NCI-H2081 treated with DMSO at 0.1 percent for 48 hours (cell line): Measurements from ENCODE around the gene RTL10.

Experiments used
- DNase-seq: peaks from one replicate; lab custom pipeline; 2025; lab: John Stamatoyannopoulos, UW

The RTL10 gene

DNA sequence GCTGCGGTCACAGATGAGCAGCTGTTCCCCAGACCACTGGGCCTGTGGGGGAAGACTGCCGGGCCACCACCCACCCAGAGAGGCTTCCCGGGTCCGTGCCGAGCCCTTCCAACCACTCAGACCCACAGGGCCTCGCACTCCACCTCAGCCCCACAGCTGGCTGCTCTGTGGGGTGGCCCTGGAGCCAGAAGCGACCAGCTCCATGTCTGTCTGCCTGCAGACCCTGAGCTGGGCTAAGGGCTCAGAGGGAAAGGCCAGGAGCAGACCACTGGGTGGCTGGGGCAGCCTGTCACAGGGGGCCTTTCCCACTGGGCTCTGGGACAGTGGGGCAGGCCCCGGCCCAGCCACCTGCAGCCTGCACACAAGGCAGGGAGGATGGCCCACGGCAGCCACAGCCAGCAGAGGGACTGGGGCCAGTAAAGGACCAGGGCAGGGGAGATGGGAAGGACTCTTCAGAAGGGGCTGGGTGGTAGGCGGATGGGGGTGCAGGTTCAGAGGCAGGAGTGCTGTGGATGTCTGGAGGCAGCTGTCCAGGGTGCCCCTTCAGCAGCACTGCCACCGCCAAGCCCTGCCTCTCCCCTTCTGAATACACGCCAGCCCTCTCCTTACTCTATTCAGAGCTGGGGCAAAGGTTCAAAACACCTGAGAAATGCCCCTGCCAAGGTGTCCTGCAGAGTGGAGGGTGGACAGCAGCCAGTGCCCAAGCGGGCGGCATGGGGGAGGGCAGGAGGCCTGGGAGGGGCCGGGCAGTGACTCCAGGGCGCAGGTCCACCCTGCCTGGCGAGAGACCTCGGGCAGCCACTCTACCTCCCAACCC lies 32.2 kb downstream of the RTL10 start:
- DNase-seq: no peak

GRCh38 chr22:19821523-19822300 lies 33.0 kb downstream of the RTL10 start:
- no peak for DNase-seq

DNA sequence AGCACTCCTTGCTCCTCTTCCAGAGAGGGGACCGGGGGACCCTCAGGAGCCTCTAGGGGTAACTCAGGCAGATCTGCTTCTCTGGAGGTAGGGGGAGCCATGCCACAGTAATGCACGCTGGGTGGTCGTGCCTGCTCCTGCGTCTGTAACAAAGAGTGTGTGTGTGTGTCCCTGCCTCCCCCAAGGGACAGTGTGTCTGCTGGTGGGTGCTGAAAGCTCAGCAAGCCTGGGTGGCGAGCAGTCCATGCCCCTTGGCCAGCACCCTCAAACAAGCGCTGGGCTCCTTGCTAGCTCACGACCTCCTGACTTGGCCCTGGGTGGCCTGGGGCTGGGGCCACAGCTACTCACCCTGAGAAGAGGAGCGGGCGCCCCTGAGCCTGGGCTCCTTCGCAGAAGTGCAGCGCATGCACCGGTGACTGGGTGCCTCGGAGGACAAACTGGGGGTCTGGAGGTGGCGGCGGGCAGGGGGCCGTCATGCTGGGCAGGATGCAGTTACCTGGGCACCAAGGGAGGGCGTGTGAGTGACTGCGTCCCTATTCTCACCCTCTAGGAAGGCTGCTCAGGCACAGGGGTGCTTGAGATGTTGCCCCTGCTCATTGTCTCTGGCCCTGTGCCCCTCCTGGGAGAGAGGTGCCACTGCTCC lies 33.7 kb downstream of the RTL10 start:
- DNase-seq: no peak

DNA sequence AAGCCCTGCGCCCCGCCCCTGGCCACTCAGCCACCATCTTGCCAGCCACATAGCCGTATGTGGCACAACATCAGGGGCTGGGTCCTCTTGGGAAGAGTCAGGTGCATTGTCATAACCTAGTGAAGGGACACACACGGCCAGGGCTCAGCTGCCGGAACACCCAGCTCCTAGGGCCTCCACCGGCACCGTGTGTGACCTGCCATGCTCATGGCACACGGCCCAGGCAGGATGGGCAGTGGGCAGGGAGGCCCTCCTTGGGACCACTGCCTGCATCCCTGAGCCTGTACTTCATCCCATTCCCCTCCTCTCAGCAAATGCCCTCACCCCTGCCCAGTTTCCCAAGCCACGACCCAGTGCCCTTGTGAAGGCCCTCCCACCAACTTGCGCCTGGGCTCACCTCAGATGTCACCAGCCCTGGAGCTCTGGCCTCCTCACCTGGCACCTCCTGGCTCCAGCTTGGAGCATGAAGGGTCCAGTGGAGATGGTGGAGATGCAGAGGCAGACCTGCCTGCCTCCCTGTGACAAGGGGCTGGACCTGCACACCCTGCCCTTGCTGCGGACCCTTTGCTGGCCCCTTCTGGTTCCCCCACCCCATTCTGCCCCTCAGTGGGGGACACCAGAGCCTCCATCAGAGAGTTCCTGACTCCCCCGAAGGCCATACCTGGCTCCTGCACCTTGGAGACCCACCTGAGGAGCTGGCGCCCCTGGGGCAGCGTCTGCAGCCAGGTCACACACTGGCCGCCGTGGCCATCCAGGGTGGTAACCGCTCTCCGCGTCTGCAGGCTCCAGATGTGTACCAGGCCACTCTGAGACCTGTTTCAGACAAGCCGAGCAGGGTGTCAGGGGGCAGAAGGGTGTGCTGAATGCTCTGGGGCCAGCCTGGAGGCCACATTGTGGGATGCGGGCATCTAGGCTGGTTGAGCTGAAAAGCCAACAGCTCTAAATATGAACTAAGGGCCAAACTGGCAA lies 34.5 kb downstream of the RTL10 start:
- DNase-seq: no peak

DNA sequence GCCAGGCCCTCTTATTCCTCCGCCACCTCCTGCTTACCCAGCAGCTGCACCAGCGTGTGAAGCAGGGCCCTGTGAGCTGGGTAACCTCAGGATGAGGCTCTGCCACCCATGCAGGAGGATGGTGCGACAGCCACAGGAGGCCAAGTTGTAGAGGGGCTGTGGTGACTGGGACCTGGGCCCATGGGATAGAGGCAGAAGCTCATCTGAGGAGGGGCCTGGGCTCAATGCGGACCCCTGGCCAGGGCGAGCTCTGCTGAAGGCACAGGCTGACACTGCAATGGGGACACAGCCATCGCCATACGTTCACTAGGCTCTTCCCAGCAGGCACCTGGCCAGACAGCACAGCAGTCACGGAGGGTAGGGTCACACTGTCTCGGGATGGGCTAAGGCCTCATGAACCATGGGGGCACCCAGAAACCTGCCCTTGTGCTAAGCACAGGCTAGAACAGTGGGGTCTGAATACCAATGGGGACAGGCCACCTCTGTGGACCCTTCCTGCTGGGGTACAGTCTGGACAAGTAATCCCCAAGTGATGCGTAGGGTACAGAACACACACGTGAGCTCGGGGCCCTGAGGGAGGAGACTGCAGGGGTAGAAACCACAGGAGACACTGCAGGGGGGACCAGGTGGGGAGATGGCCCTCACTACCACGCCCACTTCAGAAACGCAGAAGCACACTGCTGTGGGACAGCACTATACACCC lies 35.3 kb downstream of the RTL10 start:
- DNase-seq: no peak

- no peak for DNase-seq
These were observed 36.1 kb downstream of the RTL10 start for GRCh38 chr22:19818324-19819207.

DNA sequence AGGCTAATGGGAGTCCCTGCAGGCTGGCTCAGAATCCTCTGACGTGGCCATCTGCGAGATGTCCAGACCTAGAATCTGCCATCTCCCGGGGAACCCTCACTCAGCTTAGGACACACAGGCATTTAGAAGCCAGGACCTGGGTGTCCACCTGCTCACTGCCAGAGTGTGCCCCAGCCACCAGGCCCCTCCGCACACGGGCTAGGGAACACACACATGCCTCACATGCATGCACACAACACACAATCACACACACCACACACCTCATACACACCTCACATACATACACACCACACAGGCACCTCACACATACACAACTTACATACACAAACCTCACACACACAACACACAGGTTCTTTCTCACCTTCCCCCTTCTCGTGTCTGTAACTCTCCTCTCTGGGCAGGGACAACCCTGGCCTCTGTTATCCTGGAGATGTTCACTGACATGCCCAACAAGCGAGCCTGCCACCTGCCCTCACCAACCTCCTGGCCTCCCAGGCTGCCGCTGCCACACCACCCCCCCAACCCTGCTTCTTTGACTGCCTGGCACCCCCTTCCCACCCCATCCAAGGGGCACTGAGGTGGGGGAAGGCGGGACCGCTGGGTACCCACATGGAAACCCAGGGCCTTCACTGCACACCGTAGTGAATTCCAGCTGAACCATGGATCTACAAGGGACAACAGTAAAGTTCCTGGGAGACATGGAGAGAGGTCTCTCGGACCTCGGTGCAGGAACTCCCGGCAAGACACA lies 38.1 kb downstream of the RTL10 start:
- no peak for DNase-seq

DNA sequence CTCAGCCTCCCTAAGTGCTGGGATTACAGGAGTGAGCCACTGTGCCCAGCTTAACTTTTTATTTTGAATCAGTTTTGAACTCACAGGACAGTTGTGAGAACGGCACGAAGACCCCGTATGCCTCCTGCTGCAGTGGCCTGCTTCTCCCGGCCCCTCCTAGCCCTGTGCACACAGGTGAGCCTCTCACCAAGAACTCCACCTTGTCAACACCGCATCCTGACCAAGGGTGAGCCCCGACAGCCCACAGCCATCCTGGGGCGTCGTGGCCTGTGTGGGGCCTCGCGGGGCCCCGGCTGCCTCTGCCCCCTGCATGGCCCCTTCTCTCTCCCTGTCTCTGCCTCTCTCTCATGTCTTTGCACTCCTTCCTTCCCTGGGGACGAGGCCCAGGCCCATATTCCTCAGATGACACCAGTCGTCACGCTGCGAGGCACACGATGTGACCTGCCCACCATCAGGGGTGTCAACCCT lies 38.8 kb downstream of the RTL10 start:
- DNase-seq: no peak

DNA sequence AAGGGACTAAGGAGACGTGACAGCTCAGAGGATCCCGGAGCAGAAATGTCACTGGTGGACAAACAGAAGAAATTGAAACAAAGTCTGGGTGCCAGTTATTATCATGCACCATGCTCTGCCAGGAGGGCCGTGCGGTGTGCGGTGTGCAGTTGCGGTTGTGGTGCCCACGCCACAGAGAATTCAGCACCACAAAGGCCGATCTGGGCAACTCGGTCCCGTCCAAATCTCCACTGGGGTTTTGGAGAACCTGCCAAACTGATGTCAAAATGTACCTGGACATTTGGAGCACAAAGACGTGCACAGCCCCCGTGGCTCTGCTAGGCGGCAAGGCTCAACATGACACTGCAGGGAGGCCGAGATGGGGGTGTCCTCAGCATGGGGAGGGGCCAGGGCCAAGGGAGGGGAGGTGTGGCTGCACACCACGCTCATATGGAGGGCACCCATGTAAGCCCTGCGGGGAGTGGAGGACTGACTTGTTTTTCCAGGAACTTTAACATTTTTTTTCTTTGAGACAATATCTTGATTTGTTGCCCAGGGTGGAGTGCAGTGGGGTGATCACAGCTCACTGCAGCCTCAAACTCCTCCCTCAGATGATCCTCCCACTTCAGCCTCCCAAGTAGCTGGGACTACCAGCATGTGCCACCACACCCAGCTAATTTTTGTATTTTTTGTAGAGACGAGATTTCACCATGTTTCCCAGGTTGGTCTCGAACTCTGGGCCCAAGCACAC lies 39.4 kb downstream of the RTL10 start:
- DNase-seq: no peak

GRCh38 chr22:19814428-19814827 lies 40.2 kb downstream of the RTL10 start:
- no peak for DNase-seq

GRCh38 chr22:19812910-19813309 lies 41.8 kb downstream of the RTL10 start:
- no peak for DNase-seq

GRCh38 chr22:19811811-19812771 lies 42.6 kb downstream of the RTL10 start:
- DNase-seq: no peak

DNA sequence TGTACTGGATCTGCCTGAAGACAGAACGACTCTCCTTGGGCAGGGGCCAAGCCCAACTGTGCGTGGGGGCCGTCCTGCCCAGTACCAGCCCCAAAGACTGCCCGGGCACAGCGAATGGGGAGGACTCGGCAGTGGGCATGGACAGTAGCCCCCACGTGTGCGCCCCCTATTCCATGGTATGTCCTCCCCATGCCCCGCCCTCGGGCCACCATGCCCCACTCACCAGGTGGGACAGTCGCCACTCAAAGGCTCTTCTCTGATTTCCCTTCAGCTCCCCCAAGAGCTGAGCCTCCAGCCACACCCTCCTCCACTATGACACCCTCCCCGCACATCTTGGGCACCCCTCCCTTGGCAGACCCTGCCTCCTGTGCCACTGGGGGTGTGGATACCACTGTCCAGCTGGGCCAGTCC lies 43.5 kb downstream of the RTL10 start:
- DNase-seq: no peak

DNA sequence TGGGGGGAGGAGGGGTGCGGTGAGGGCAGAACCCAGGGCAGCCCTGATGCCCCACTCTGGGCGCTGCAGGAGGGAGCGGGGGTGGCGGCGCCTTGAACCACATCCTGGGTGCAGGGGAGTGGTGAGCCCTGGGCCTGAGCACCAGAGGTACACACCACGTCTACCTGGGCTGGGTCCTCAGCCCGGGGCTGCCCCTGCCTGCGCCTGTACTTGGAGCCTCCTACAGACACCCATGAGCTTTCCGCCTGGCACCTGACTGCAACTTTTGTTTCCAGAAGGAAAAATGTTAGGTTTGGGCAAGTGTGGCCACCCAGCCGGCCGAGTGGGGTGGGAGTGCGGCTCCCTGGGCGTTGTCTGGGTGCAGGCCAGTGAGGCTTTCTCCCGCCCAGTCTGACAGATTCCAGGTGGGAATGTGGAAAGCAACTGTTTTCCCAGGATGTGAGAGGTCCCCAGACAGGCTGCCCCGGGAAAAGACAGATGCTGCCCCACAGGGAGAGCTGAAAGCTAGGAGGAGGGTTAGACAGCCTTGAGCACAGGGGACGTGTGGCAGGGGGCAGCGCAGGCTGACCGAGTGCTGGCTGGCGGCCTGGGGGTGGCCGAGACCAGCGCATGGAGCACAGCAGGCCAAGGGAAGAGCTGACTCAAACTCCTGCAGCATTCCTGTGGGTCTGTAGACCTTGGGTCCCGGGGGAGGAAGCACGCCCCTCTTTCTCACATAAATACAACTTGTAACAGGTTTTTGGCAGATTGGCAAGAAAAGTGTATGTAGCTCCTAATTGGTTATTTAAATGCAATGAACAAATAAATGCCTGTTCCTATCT lies 44.1 kb downstream of the RTL10 start:
- DNase-seq: no peak

DNA sequence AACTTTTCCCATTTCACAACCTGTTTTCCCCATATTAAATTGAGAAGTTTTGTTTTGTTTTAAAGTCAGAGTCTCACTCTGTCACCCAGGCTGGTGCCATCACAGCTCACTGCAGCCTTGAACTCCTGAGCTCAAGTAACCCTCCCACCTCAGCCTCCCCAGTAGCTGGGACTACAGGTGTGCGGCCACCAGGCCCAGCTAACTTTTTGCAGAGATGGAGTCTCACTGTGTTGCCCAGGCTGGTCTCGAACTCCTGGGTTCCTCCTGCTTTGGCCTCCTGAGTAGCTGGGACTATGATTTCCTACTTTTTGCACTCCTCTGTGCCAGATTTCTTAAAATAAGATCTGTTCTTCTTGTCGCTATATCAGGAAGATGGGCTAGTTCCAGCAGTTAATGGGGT lies 44.9 kb downstream of the RTL10 start:
- DNase-seq: no peak

GRCh38 chr22:19808873-19809478 lies 45.7 kb downstream of the RTL10 start:
- no peak for DNase-seq
